ENCODE data around the gene PRKAB2. TPM values are rescaled to one million over a fixed set of nuclear protein-coding genes. Genes with fewer than 3 reads are reported as not detected.

Gene PRKAB2
- total and polyA plus RNA-seq, 2 donors, result 5.5 to 10.1 TPM

DNA sequence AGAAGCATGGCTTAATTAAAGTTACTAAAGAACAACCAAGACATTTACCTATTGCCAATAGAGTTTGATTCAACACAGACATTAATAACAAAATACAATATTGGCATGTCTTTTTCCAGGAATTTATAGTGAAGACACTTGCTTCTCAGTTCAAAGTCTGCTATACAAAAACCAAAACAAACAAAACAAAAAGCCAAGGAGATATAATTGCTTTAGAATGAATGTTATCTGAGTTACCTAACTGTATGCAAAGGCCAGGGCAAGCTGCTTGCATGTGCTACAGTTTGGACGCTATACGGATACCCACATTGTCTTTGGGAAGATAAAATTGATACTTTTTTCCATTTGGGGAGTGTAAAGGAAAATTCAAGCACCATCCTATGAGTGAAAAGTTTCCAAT, 39.3 kb upstream of the PRKAB2 start:
- Histone ChIP-seq H3K4me3 (ENCODE audit: low read length in 2 of 2) (no peak overlapping the region), H3K9me3 (ENCODE audit: control insufficient read depth in 2 of 2, insufficient read depth in 1 of 2, low read length in 1 of 2) (no peaks in the 10 kb centered on the region), H3K27ac (ENCODE audit: low read depth in 1 of 2, low read length in 1 of 2) (no peak overlapping the region), H3K36me3 (ENCODE audit: control insufficient read depth in 2 of 2, insufficient read depth in 2 of 2, low read length in 1 of 2) (no peaks in the 10 kb centered on the region), H3K4me1 (ENCODE audit: control insufficient read depth in 2 of 2, insufficient read depth in 2 of 2, low read length in 2 of 2) (no peaks in the 10 kb centered on the region), H3K27me3 (ENCODE audit: control insufficient read depth in 2 of 2, insufficient read depth in 1 of 2, low read length in 1 of 2) (no peaks in the 10 kb centered on the region)
- 94% methylated on average over 2 of the region's 2 CpGs for WGBS
- DNase-seq (ENCODE audit: low read depth in 6 of 9, low spot score in 9 of 9), result no peak

DNA sequence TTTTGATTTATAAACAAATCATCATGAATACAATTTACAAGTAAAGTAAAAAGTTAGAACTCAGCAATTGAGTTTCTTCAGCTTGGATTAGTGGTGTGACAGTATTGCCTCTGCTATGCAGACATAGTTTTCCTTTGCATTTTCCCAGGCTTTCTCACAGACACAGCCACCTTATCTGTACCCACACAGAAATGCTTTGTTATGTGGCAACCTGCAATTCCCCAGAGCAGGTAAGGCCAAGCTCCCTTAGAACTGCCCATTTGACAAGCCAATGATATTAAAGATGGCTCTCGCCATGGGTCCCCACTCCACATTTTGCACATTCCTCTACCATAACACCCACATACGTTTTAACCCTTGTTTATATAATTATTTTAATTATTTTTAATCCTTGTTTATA, 38.7 kb upstream of the PRKAB2 start:
- H3K4me3 ChIP-seq (ENCODE audit: low read length in 2 of 2), result no peak overlapping the region
- 91% methylated on average over 2 of the region's 2 CpGs for WGBS
- H3K27ac ChIP-seq (ENCODE audit: low read depth in 1 of 2, low read length in 1 of 2), result no peak overlapping the region
- DNase-seq (ENCODE audit: low read depth in 6 of 9, low spot score in 9 of 9), result no peak
- H3K9me3 ChIP-seq (ENCODE audit: control insufficient read depth in 2 of 2, insufficient read depth in 1 of 2, low read length in 1 of 2), result no peaks in the 10 kb centered on the region
- no peaks in the 10 kb centered on the region for H3K27me3 ChIP-seq (ENCODE audit: control insufficient read depth in 2 of 2, insufficient read depth in 1 of 2, low read length in 1 of 2)
- H3K4me1 ChIP-seq (ENCODE audit: control insufficient read depth in 2 of 2, insufficient read depth in 2 of 2, low read length in 2 of 2), result no peaks in the 10 kb centered on the region
- no peaks in the 10 kb centered on the region for H3K36me3 ChIP-seq (ENCODE audit: control insufficient read depth in 2 of 2, insufficient read depth in 2 of 2, low read length in 1 of 2)

DNA sequence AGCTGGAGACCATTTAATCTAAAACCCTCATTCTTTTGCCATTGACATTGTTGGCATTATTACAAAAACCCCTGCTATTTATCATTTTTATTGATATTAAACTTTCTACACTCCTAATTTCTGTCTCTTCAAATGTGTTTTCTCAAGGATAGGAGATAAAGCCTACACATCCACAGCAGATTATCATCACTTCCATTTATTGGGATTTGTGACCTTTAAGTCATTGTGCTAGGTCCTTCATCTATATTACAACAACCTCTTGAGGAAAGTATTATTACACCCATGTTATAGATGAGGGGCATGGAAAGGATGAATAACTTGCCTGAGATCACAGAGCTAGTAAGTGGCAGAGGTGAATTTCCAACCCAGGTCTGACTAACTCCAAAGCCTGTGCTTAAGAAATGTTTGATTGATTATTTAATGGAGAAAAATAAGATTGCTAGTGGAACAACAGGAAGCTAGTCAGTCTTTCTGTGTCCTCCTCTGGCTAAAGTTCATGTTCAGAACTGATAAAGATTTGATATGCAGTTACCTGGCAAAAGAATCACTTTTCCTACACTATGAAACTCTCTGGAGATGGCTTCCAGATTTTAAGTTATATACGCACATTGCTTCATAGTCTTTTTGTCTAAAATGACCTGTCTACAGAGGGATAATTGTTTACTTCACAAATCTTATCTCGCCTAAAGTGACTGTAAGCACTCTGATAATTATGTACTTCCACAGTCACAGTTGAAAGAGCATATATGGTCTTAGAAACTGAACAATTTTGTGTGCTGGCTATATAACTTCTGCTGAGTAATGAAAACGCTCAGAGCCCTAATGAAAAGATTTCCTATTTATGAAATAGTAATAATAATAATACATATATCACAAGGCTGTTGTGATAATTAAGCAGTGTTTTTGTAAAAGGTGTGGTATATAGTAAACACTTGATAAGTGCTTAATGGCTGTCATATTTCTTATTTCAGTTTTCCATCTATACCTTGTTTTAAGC, 37.9 kb upstream of the PRKAB2 start:
- no peaks in the 10 kb centered on the region for H3K4me1 ChIP-seq (ENCODE audit: control insufficient read depth in 2 of 2, insufficient read depth in 2 of 2, low read length in 2 of 2)
- H3K27me3 ChIP-seq (ENCODE audit: control insufficient read depth in 2 of 2, insufficient read depth in 1 of 2, low read length in 1 of 2), result no peaks in the 10 kb centered on the region
- no peak overlapping the region for H3K4me3 ChIP-seq (ENCODE audit: low read length in 2 of 2)
- H3K9me3 ChIP-seq (ENCODE audit: control insufficient read depth in 2 of 2, insufficient read depth in 1 of 2, low read length in 1 of 2), result no peaks in the 10 kb centered on the region
- H3K36me3 ChIP-seq (ENCODE audit: control insufficient read depth in 2 of 2, insufficient read depth in 2 of 2, low read length in 1 of 2), result no peaks in the 10 kb centered on the region
- no peak overlapping the region for H3K27ac ChIP-seq (ENCODE audit: low read depth in 1 of 2, low read length in 1 of 2)
- 96% methylated on average over 3 of the region's 3 CpGs for WGBS
- DNase-seq (ENCODE audit: low read depth in 6 of 9, low spot score in 9 of 9), result no peak

DNA sequence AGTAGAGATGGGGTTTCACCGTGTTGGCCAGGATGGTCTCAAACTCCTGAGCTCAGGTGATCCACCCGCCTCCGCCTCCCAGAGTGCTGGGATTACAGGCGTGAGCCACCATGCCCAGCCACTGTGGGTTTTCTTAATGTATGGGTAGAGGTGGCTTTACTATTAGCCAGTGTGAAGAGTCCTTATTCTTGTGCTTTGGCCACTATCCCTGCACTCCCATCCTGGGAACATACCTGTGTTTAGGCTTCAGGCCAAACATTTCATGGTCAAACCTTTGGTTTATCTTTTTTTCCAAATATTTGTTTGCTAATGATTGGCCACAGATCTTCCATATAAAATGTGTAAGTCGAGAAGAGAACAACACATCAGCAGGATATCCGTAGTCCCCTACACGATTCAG, 36.3 kb upstream of the PRKAB2 start:
- no peaks in the 10 kb centered on the region for H3K4me1 ChIP-seq (ENCODE audit: control insufficient read depth in 2 of 2, insufficient read depth in 2 of 2, low read length in 2 of 2)
- WGBS, result 97% methylated on average over 7 of the region's 7 CpGs
- H3K4me3 ChIP-seq (ENCODE audit: low read length in 2 of 2), result no peak overlapping the region
- no peak for DNase-seq (ENCODE audit: low read depth in 6 of 9, low spot score in 9 of 9)
- H3K27me3 ChIP-seq (ENCODE audit: control insufficient read depth in 2 of 2, insufficient read depth in 1 of 2, low read length in 1 of 2), result no peaks in the 10 kb centered on the region
- H3K9me3 ChIP-seq (ENCODE audit: control insufficient read depth in 2 of 2, insufficient read depth in 1 of 2, low read length in 1 of 2), result no peaks in the 10 kb centered on the region
- no peak overlapping the region for H3K27ac ChIP-seq (ENCODE audit: low read depth in 1 of 2, low read length in 1 of 2)
- H3K36me3 ChIP-seq (ENCODE audit: control insufficient read depth in 2 of 2, insufficient read depth in 2 of 2, low read length in 1 of 2), result no peaks in the 10 kb centered on the region

DNA sequence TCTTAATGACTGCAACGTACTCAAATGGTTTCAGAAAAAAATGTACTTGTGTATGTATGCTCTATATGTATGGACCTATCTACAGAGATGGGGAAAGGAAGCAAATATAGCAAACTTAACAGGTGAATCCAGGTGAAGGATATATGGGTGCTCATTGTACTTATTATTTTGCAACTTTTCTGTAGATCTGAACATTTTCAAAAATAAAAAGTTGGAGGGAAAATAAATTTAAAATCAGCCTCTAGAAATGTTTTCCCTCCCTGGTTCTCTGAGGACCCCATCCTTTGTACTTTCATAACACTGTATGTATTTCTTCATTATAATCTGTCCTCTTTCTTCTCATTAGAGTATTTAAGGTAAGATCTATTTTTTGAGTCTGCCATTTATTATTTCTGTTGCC, 34.9 kb upstream of the PRKAB2 start:
- WGBS, result 96% methylated on average over 1 of the region's 1 CpG
- no peaks in the 10 kb centered on the region for H3K4me1 ChIP-seq (ENCODE audit: control insufficient read depth in 2 of 2, insufficient read depth in 2 of 2, low read length in 2 of 2)
- H3K4me3 ChIP-seq (ENCODE audit: low read length in 2 of 2), result no peak overlapping the region
- H3K27ac ChIP-seq (ENCODE audit: low read depth in 1 of 2, low read length in 1 of 2), result no peak overlapping the region
- H3K36me3 ChIP-seq (ENCODE audit: control insufficient read depth in 2 of 2, insufficient read depth in 2 of 2, low read length in 1 of 2), result no peaks in the 10 kb centered on the region
- no peaks in the 10 kb centered on the region for H3K27me3 ChIP-seq (ENCODE audit: control insufficient read depth in 2 of 2, insufficient read depth in 1 of 2, low read length in 1 of 2)
- no peaks in the 10 kb centered on the region for H3K9me3 ChIP-seq (ENCODE audit: control insufficient read depth in 2 of 2, insufficient read depth in 1 of 2, low read length in 1 of 2)
- DNase-seq (ENCODE audit: low read depth in 6 of 9, low spot score in 9 of 9), result no peak

DNA sequence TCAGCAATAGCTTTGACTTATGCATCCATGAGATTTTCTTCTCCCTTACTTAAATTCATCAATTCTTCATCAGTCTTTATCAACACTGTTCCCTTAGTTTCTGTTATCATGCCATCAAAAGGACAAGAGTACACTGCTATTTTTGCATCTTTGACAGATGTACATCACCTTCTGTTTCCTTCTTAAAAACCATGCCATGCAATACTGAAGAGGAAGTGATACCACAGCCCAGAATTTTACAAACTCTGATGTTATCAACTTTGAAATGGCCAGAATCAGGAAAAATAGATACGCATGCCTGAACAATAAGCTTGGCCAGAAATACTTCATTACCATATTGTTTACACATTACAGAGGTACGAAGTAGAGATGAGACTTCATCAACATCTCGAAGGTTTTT, 31.8 kb upstream of the PRKAB2 start:
- H3K27ac ChIP-seq (ENCODE audit: low read depth in 1 of 2, low read length in 1 of 2), result no peak overlapping the region

DNA sequence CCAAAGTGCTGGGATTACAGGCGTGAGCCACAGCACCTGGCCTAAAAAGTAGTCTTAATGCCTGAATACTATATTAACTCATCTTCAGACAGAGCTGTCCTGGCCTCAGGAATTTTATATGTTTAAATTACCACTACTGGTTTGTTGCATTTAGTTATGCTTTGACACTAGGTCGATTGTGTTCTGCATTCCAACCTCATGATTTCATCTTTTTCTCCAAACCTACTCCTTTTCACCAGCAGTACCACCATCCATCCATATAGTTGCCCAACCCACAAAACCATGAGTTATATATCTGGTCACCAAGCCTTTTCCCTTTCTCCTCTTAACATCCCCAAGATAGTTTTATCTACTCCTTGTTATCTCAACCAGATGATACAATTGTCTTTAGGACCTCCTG, 30.3 kb upstream of the PRKAB2 start:
- WGBS, result 93% methylated on average over 2 of the region's 2 CpGs
- H3K27ac ChIP-seq (ENCODE audit: low read depth in 1 of 2, low read length in 1 of 2), result no peak overlapping the region
- no peaks in the 10 kb centered on the region for H3K36me3 ChIP-seq (ENCODE audit: control insufficient read depth in 2 of 2, insufficient read depth in 2 of 2, low read length in 1 of 2)
- H3K4me1 ChIP-seq (ENCODE audit: control insufficient read depth in 2 of 2, insufficient read depth in 2 of 2, low read length in 2 of 2), result no peaks in the 10 kb centered on the region
- H3K9me3 ChIP-seq (ENCODE audit: control insufficient read depth in 2 of 2, insufficient read depth in 1 of 2, low read length in 1 of 2), result no peaks in the 10 kb centered on the region
- no peak overlapping the region for H3K4me3 ChIP-seq (ENCODE audit: low read length in 2 of 2)
- no peak for DNase-seq (ENCODE audit: low read depth in 6 of 9, low spot score in 9 of 9)
- H3K27me3 ChIP-seq (ENCODE audit: control insufficient read depth in 2 of 2, insufficient read depth in 1 of 2, low read length in 1 of 2), result no peaks in the 10 kb centered on the region

More for the DNA sequence above, 31.8 kb upstream of the PRKAB2 start:
- H3K36me3 ChIP-seq (ENCODE audit: control insufficient read depth in 2 of 2, insufficient read depth in 2 of 2, low read length in 1 of 2), result no peaks in the 10 kb centered on the region
- H3K9me3 ChIP-seq (ENCODE audit: control insufficient read depth in 2 of 2, insufficient read depth in 1 of 2, low read length in 1 of 2), result no peaks in the 10 kb centered on the region
- no peak overlapping the region for H3K4me3 ChIP-seq (ENCODE audit: low read length in 2 of 2)
- no peak for DNase-seq (ENCODE audit: low read depth in 6 of 9, low spot score in 9 of 9)
- no peaks in the 10 kb centered on the region for H3K27me3 ChIP-seq (ENCODE audit: control insufficient read depth in 2 of 2, insufficient read depth in 1 of 2, low read length in 1 of 2)
- 61% methylated on average over 3 of the region's 3 CpGs for WGBS
- H3K4me1 ChIP-seq (ENCODE audit: control insufficient read depth in 2 of 2, insufficient read depth in 2 of 2, low read length in 2 of 2), result no peaks in the 10 kb centered on the region

DNA sequence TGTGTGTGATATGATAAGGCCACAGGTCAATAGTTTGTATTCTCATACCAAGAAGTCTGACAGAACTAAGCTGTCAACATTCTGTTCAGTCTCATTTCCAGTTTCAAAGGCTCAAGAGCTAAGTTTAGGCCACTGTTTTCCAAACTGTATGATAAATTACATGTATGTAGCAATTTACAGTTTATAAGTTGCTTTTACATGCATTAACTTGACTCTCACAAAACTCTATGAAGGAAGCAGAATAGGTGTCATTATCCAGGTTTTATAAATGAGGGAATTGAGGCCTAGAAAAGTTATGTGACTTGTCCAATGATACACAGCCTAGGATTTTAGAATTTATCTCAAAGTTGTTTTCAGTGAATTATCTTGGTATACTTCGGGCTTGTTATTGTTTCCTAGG, 29.5 kb upstream of the PRKAB2 start:
- no peaks in the 10 kb centered on the region for H3K27me3 ChIP-seq (ENCODE audit: control insufficient read depth in 2 of 2, insufficient read depth in 1 of 2, low read length in 1 of 2)
- no peaks in the 10 kb centered on the region for H3K4me1 ChIP-seq (ENCODE audit: control insufficient read depth in 2 of 2, insufficient read depth in 2 of 2, low read length in 2 of 2)
- no peak overlapping the region for H3K4me3 ChIP-seq (ENCODE audit: low read length in 2 of 2)
- H3K36me3 ChIP-seq (ENCODE audit: control insufficient read depth in 2 of 2, insufficient read depth in 2 of 2, low read length in 1 of 2), result no peaks in the 10 kb centered on the region
- H3K27ac ChIP-seq (ENCODE audit: low read depth in 1 of 2, low read length in 1 of 2), result no peak overlapping the region
- H3K9me3 ChIP-seq (ENCODE audit: control insufficient read depth in 2 of 2, insufficient read depth in 1 of 2, low read length in 1 of 2), result no peaks in the 10 kb centered on the region
- 96% methylated on average over 1 of the region's 1 CpG for WGBS
- no peak for DNase-seq (ENCODE audit: low read depth in 6 of 9, low spot score in 9 of 9)

DNA sequence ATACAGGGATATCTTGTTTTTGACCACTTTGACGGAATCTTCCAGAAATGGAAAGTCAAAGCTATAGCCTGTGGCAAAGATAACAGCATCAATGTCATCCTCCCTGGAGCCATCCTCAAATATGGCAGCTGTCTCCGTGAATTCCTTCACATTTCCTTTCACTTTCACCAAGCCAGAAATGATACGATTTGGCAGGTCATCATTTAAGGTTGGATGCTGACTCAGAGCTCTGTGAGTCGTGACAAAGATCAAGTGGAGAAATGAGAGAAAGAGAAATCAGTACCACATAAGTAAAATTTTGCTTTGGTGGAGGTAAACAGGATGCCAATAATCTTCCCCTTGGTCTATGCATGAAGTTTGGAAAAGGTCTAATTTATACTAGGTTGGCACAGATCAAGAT, 29.0 kb upstream of the PRKAB2 start:
- Histone ChIP-seq H3K27me3 (ENCODE audit: control insufficient read depth in 2 of 2, insufficient read depth in 1 of 2, low read length in 1 of 2) (no peaks in the 10 kb centered on the region), H3K27ac (ENCODE audit: low read depth in 1 of 2, low read length in 1 of 2) (no peak overlapping the region)
- WGBS, result 94% methylated on average over 4 of the region's 4 CpGs

More for the DNA sequence above, 29.0 kb upstream of the PRKAB2 start:
- no peaks in the 10 kb centered on the region for H3K36me3 ChIP-seq (ENCODE audit: control insufficient read depth in 2 of 2, insufficient read depth in 2 of 2, low read length in 1 of 2)
- H3K4me1 ChIP-seq (ENCODE audit: control insufficient read depth in 2 of 2, insufficient read depth in 2 of 2, low read length in 2 of 2), result no peaks in the 10 kb centered on the region
- no peak for DNase-seq (ENCODE audit: low read depth in 6 of 9, low spot score in 9 of 9)
- H3K9me3 ChIP-seq (ENCODE audit: control insufficient read depth in 2 of 2, insufficient read depth in 1 of 2, low read length in 1 of 2), result no peaks in the 10 kb centered on the region
- H3K4me3 ChIP-seq (ENCODE audit: low read length in 2 of 2), result no peak overlapping the region

Data from thymus (tissue), 11 donors.